Keratinocyte (primary cell): Measurements from ENCODE around the gene SPRED3. TPM values are rescaled to one million over a fixed set of nuclear protein-coding genes. Genes with fewer than 3 reads are reported as not detected.

Experiments used
- DNase-seq: peaks from one replicate; pipeline ENCODE4 v3.0.0-alpha.2; 2011; ENCODE audit warnings: low read depth, missing footprints, low spot score
- FAIRE-seq: peaks from 2 replicates; lab custom pipeline; 2011; peaks lifted over from hg19 to GRCh38; lab: Jason Lieb, UNC
- H2AFZ ChIP-seq: 2 replicates; pipeline ENCODE4 v1.6.0; 2012; ENCODE audit warnings: low read length, control low read depth, inconsistent platforms; ENCODE audit not compliant: control insufficient read depth
- H3K27ac ChIP-seq: 2 replicates; pipeline ENCODE4 v1.5.1; 2011; ENCODE audit warnings: low read length; ENCODE audit not compliant: control insufficient read depth, insufficient read depth
- H3K27me3 ChIP-seq: 3 replicates; pipeline ENCODE4 v1.6.0; 2011; ENCODE audit warnings: low read length; ENCODE audit not compliant: control insufficient read depth, insufficient read depth; ENCODE audit errors: extremely low read depth
- H3K36me3 ChIP-seq, 2 experiments: 2 replicates in 1 of 2; 3 replicates in 1 of 2; pipeline ENCODE4 v1.5.1; 2011; ENCODE audit warnings: low read length in 2 of 2, mild to moderate bottlenecking in 1 of 2; ENCODE audit not compliant: control insufficient read depth in 2 of 2, insufficient read depth in 2 of 2; ENCODE audit errors: extremely low read depth in 1 of 2
- H3K4me1 ChIP-seq: 3 replicates; pipeline ENCODE4 v1.5.1; 2011; ENCODE audit warnings: low read length; ENCODE audit not compliant: control insufficient read depth, insufficient read depth; ENCODE audit errors: extremely low read depth
- H3K4me2 ChIP-seq: 3 replicates; pipeline ENCODE4 v1.6.0; 2011; ENCODE audit warnings: low read depth, low read length; ENCODE audit not compliant: control insufficient read depth, insufficient read depth; ENCODE audit errors: extremely low read depth
- H3K4me3 ChIP-seq, 3 experiments: fragments of 200-600 bp in 1 of 3; sonication (generic) in 1 of 3; 2 replicates in 2 of 3; 3 replicates in 1 of 3; pipeline ENCODE4 v1.5.1; 2011 to 2016; ENCODE audit warnings: low read length in 3 of 3, mild to moderate bottlenecking in 3 of 3, control low read depth in 2 of 3, inconsistent platforms in 1 of 3, low read depth in 1 of 3, mixed read lengths in 1 of 3, mixed run types in 1 of 3, moderate library complexity in 1 of 3; ENCODE audit not compliant: control insufficient read depth in 2 of 3, insufficient read depth in 2 of 3; ENCODE audit errors: extremely low read depth in 1 of 3
- H3K79me2 ChIP-seq: 2 replicates; pipeline ENCODE4 v1.6.0; 2012; ENCODE audit warnings: low read length; ENCODE audit not compliant: control insufficient read depth, insufficient read depth
- H3K9ac ChIP-seq: 3 replicates; pipeline ENCODE4 v1.6.0; 2011; ENCODE audit warnings: low read length; ENCODE audit not compliant: control insufficient read depth, insufficient read depth; ENCODE audit errors: extremely low read depth
- H3K9me1 ChIP-seq: 3 replicates; pipeline ENCODE4 v1.6.0; 2011; ENCODE audit warnings: low read length; ENCODE audit not compliant: control insufficient read depth, insufficient read depth; ENCODE audit errors: extremely low read depth
- H3K9me3 ChIP-seq: 2 replicates; pipeline ENCODE4 v1.5.1; 2012; ENCODE audit warnings: low read depth, low read length; ENCODE audit not compliant: control insufficient read depth
- H4K20me1 ChIP-seq: 3 replicates; pipeline ENCODE4 v1.6.0; 2011; ENCODE audit warnings: low read length; ENCODE audit not compliant: control insufficient read depth, insufficient read depth; ENCODE audit errors: extremely low read depth
- CTCF ChIP-seq, 3 experiments: IDR thresholded peaks in 1 of 3; conservative IDR thresholded peaks in 1 of 3; optimal IDR thresholded peaks in 1 of 3; 2 replicates in 2 of 3; 3 replicates in 1 of 3; pipeline versions ENCODE3 to v1.5.1; 2011; ENCODE audit warnings: low read length in 3 of 3, mild to moderate bottlenecking in 3 of 3, moderate library complexity in 2 of 3, control low read depth in 1 of 3, inconsistent platforms in 1 of 3; ENCODE audit not compliant: insufficient read depth in 2 of 3; ENCODE audit errors: extremely low read depth in 1 of 3
- EZH2 ChIP-seq: IDR thresholded peaks from one replicate; pipeline ENCODE4 v1.6.1; 2012; ENCODE audit warnings: inconsistent platforms, mild to moderate bottlenecking, low read length, moderate library complexity
- dilution Hi-C: fragments of 300-500 bp; cut with MboI; formaldehyde crosslinking; loops from one replicate; pipeline ENCODE4 v1.7.0; 2020; ENCODE audit warnings: low sequenced_read_pairs; ENCODE audit not compliant: extremely low pct_ligation_motif_present
- polyA plus RNA-seq, 5 experiments: library from polyadenylated mRNA; depleted of rRNA in 3 of 5; stranded (reverse) in 3 of 5; stranded (forward) in 1 of 5; unstranded in 1 of 5; fragments of >200 nt; gene quantifications; 1 replicate in 1 of 5; 2 replicates in 3 of 5; 3 replicates in 1 of 5; pipeline versions ENCODE4 v1.2.1 to v1.2.3, GENCODE V29; 2011 to 2012; ENCODE audit warnings: missing spikeins in 2 of 5, low read depth in 1 of 5, low replicate concordance in 1 of 5

The SPRED3 gene
- polyA plus RNA-seq, 1 donor (not counting 4 experiments of a cell fraction or from before 2014, with no cell fraction given), result 2.6 TPM

GRCh38 chr19:38420935-38421334 is 32.4 kb downstream of the SPRED3 start:
- Histone ChIP-seq H3K4me1 (peaks cover 9% of the 10 kb centered on the region), H3K9me1 (no peaks in the 10 kb centered on the region), H3K9me3 (no peaks in the 10 kb centered on the region), H3K4me2 (no peak overlapping the region), H3K36me3 (no peaks in the 10 kb centered on the region), H4K20me1 (no peaks in the 10 kb centered on the region), H3K4me3 (no peak overlapping the region), H3K9ac (no peak overlapping the region), H3K27me3 (peaks cover 13% of the 10 kb centered on the region), H2AFZ (no peak overlapping the region), H3K79me2 (no peaks in the 10 kb centered on the region), H3K27ac (no peak overlapping the region)
- dilution Hi-C loops, result no loop called here
- FAIRE-seq, result no peak
- TF ChIP-seq CTCF (optimal IDR thresholded peaks at IDR 0.05 in 1 of 3, IDR thresholded peaks at IDR 0.05 in 1 of 3, conservative IDR thresholded peaks at IDR 0.05 in 1 of 3; ENCODE audit: extremely low read depth in 1 of 3, insufficient read depth in 2 of 3, low read length in 3 of 3), result no peak
- no peak for TF ChIP-seq EZH2
- no peak for DNase-seq

- dilution Hi-C loops, result no loop called here
- Histone ChIP-seq H3K36me3 (no peaks in the 10 kb centered on the region), H3K4me3 (no peak overlapping the region), H3K9ac (no peak overlapping the region), H3K4me1 (peaks cover 9% of the 10 kb centered on the region), H3K9me3 (no peaks in the 10 kb centered on the region), H3K4me2 (no peak overlapping the region), H4K20me1 (no peaks in the 10 kb centered on the region), H3K79me2 (no peaks in the 10 kb centered on the region), H3K27ac (no peak overlapping the region), H3K9me1 (no peaks in the 10 kb centered on the region), H2AFZ (no peak overlapping the region), H3K27me3 (peaks cover 13% of the 10 kb centered on the region)
- DNase-seq (no peak), FAIRE-seq (no peak)
- TF ChIP-seq CTCF (optimal IDR thresholded peaks at IDR 0.05 in 1 of 3, IDR thresholded peaks at IDR 0.05 in 1 of 3, conservative IDR thresholded peaks at IDR 0.05 in 1 of 3; ENCODE audit: extremely low read depth in 1 of 3, insufficient read depth in 2 of 3, low read length in 3 of 3), result no peak
- no peak for TF ChIP-seq EZH2
Observed at GRCh38 chr19:38421856-38422255, 33.4 kb downstream of the SPRED3 start.
